H1 (cell line): ENCODE data around the gene CDH9.

ENCODE experiments used
- CEBPB ChIP-seq: IDR thresholded peaks from 2 replicates; pipeline ENCODE4 v1.6.1; 2012; ENCODE audit warnings: low read depth, low read length
- EP300 ChIP-seq, 2 experiments: IDR thresholded peaks; 1 replicate in 1 of 2; 2 replicates in 1 of 2; pipeline ENCODE4 v1.6.1; 2011 to 2012; ENCODE audit warnings: low read depth in 2 of 2, low read length in 2 of 2, mild to moderate bottlenecking in 2 of 2, borderline replicate concordance in 1 of 2, inconsistent platforms in 1 of 2, moderate library complexity in 1 of 2
- EZH2 ChIP-seq: fragments of 200-600 bp; sonication (generic); IDR thresholded peaks from 2 replicates; pipeline ENCODE4 v1.7.1; 2012; ENCODE audit warnings: low read depth, mild to moderate bottlenecking, moderate library complexity, low read length, inconsistent platforms; ENCODE audit not compliant: severe bottlenecking
- JUND ChIP-seq: IDR thresholded peaks from 2 replicates; pipeline ENCODE4 v1.6.1; 2011; ENCODE audit warnings: mild to moderate bottlenecking, improper control_type of control experiment, low read length
- POLR2A ChIP-seq, 2 experiments: IDR thresholded peaks; 1 replicate in 1 of 2; 2 replicates in 1 of 2; pipeline ENCODE4 v1.6.1; 2011; ENCODE audit warnings: low read depth in 2 of 2, low read length in 2 of 2, mild to moderate bottlenecking in 2 of 2; ENCODE audit errors: control extremely low read depth in 1 of 2
- POLR2AphosphoS5 ChIP-seq: IDR thresholded peaks from 2 replicates; pipeline ENCODE4 v1.6.1; 2011; ENCODE audit warnings: low read depth, low read length
- SP2 ChIP-seq: IDR thresholded peaks from 2 replicates; pipeline ENCODE4 v1.6.1; 2012; ENCODE audit warnings: mild to moderate bottlenecking, low read length, inconsistent platforms
- TF ChIP-seq, protein P1 (sequence below), 3 experiments: IDR thresholded peaks; 1 replicate in 2 of 3; 2 replicates in 1 of 3; pipeline versions ENCODE4 v1.5.1 to v1.6.1; 2011; ENCODE audit warnings: low read length in 3 of 3, mild to moderate bottlenecking in 3 of 3, inconsistent platforms in 2 of 3, low read depth in 1 of 3, moderate library complexity in 1 of 3; ENCODE audit not compliant: insufficient read depth in 1 of 3; ENCODE audit errors: control extremely low read depth in 1 of 3
- TF ChIP-seq, protein P2 (sequence below): IDR thresholded peaks from 2 replicates; pipeline ENCODE4 v1.6.1; 2011; ENCODE audit warnings: low read depth, mild to moderate bottlenecking, low read length; ENCODE audit not compliant: insufficient read depth
- TF ChIP-seq, protein P3 (sequence below): IDR thresholded peaks from 2 replicates; pipeline ENCODE4 v1.6.1; 2012; ENCODE audit warnings: inconsistent platforms

DNA sequence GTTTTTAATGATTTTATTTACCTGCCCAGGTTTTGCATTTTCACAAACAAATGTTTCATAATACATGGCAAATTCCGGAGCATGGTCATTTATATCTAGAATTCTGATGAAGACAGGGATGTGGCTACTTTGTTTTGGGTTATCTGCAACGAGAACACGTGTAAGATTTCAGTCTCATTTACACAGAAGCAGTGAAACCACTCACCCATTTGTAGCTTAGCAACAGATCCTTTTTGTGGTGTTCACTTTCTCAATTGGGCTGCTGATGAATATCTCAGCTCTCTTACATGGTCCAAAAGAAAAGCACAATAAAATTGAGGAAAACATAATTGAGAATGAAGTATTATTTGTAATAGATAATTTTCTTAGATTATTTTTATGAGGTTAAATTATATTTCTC is 148.6 kb downstream of the CDH9 start:
- TF ChIP-seq, protein P1, sequence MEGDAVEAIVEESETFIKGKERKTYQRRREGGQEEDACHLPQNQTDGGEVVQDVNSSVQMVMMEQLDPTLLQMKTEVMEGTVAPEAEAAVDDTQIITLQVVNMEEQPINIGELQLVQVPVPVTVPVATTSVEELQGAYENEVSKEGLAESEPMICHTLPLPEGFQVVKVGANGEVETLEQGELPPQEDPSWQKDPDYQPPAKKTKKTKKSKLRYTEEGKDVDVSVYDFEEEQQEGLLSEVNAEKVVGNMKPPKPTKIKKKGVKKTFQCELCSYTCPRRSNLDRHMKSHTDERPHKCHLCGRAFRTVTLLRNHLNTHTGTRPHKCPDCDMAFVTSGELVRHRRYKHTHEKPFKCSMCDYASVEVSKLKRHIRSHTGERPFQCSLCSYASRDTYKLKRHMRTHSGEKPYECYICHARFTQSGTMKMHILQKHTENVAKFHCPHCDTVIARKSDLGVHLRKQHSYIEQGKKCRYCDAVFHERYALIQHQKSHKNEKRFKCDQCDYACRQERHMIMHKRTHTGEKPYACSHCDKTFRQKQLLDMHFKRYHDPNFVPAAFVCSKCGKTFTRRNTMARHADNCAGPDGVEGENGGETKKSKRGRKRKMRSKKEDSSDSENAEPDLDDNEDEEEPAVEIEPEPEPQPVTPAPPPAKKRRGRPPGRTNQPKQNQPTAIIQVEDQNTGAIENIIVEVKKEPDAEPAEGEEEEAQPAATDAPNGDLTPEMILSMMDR (IDR thresholded peaks at IDR 0.05; ENCODE audit: control extremely low read depth in 1 of 3, insufficient read depth in 1 of 3, low read depth in 1 of 3, low read length in 3 of 3): no peak
- TF ChIP-seq POLR2A (IDR thresholded peaks at IDR 0.05; ENCODE audit: control extremely low read depth in 1 of 2, low read depth in 2 of 2, low read length in 2 of 2) (no peak), POLR2AphosphoS5 (no peak), CEBPB (no peak), SP2 (no peak), EP300 (IDR thresholded peaks at IDR 0.05; ENCODE audit: borderline replicate concordance in 1 of 2, low read depth in 2 of 2, low read length in 2 of 2) (no peak), JUND (no peak), EZH2 (no peak)
- TF ChIP-seq, protein P2, sequence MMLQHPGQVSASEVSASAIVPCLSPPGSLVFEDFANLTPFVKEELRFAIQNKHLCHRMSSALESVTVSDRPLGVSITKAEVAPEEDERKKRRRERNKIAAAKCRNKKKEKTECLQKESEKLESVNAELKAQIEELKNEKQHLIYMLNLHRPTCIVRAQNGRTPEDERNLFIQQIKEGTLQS: no peak
- TF ChIP-seq, protein P3, sequence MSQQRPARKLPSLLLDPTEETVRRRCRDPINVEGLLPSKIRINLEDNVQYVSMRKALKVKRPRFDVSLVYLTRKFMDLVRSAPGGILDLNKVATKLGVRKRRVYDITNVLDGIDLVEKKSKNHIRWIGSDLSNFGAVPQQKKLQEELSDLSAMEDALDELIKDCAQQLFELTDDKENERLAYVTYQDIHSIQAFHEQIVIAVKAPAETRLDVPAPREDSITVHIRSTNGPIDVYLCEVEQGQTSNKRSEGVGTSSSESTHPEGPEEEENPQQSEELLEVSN: no peak
